Stimulated activated CD4-positive, alpha-beta T cell treated with anti-CD3 and anti-CD28 coated beads, Interleukin-12 subunit alpha, Interleukin-12 subunit beta, amount 100 ng/mL, for 24 hours (primary cell): Measurements from ENCODE around the gene ELAC1.
A peak's percentile ranks its signal among the peaks of the same experiment; 100 is the strongest.
"Not testable (repeated sequence)": the region's sequence is repeated elsewhere in the genome, so short reads cannot be mapped to it uniquely, and the experiment has no call there.

Experiments used
- DNase-seq, 2 experiments: peaks; one replicate each; pipeline ENCODE4 v3.0.0-alpha.2; 2020; ENCODE audit warnings: low read depth in 2 of 2

The ELAC1 gene, protein sequence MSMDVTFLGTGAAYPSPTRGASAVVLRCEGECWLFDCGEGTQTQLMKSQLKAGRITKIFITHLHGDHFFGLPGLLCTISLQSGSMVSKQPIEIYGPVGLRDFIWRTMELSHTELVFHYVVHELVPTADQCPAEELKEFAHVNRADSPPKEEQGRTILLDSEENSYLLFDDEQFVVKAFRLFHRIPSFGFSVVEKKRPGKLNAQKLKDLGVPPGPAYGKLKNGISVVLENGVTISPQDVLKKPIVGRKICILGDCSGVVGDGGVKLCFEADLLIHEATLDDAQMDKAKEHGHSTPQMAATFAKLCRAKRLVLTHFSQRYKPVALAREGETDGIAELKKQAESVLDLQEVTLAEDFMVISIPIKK

DNA sequence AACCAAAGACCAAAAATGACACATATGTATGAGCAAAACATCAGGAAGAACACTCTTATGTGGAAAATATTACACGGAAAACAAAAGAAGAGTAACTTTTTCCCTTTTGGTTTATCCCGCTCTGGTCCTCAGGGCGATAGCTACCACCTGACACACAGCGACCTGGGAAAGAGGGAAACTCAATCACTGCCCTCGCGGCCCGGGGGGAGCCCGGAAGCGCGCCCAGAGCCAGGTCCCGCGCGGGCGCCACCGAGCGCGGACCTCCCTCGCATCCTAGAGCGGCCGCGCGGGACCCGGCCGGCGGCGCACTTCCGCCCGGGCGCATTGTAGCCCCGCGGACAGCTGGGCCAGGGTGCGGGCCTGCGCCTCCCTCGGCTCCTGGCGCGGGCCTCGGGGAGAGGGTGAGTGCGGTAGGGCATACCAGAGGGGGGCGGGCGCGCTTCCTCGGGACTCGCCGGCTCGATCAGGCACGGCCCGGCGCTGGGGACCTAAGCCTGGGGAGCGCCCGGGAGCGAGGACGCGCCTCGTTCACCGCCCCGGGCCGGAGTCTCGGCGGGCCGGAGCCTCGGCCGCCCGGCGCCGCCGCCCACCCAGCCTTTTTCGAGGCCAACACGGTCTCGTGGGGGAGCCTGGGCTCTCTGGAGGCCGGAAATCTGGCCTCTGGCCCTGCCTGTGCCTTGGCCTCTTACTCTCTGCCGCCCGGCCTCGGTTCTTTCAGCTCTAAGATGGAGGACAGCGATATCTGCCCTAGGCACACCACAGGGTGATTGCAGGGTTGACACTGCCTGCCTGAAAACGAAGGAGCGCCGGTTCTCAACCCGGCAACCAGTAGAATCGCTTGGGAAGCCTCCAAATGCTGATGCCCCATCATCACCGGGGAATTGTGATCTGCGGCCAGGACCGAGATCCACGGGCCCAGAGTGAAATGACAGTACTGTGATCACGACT is at the start of gene ELAC1:
Gene ELAC1 (plus strand): TSS at position 327 of the 948 bp plus-strand sequence. CDS start 6,365 bp downstream, outside the sequence.
- DNase-seq: peak; percentile 31 to 42

DNA sequence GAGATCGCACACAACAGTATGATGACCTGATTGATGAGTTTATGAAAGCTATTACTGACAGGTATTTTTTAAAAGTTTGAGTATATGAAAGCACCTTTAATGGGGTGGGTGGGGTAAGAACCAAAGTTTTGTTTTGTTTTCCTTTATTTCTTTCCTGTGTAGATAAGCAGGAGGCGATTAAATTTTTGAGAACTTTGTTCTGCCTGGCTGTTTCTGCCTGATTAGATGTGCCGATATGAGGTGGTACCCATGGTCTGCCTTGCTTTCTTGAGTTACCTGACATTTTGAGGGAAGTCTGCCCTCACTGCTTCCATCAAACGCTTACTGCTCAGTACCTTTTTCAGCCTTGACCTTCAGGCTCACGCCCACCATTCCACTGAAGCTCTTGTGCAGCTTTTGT is 49.7 kb upstream of the ELAC1 start:
- no peak for DNase-seq

DNA sequence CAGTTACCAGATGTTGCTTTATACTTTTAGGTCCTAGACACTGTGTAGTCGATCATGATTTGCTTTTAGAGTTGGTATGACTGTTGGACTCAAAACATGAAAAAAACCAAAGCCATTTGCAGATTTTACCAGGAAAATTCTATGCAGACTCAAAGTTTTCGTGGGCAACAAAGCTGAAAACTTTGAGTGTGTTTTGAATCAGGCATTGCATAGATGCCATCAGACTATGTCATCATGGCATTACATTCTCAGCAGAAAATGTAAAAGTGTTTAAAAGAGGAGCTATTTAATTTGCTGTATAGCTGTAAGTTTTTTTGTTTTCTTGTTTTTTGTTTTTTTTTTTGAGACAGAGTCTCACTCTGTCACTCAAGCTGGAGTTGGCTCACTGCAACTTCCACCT is 43.5 kb upstream of the ELAC1 start:
- DNase-seq: no peak

DNA sequence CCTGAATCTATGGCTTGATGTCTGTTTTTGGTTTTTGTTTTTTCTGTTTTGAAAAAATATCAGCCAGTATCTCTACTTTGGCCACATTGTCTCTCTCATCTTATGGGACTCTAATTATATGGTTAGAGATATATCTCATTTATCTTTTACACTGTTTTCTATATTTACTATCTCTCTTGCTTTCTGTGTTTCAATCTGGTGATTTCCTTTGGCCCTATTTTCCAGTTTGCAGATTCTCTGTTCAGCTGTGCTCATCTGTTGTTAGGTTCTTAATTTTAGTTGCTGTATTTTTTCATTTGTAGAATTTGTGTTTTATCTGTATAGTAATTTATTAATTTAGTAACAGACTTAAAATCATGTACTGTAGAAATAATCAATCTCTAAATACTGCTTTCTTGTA is 41.3 kb upstream of the ELAC1 start:
- DNase-seq: no peak

DNA sequence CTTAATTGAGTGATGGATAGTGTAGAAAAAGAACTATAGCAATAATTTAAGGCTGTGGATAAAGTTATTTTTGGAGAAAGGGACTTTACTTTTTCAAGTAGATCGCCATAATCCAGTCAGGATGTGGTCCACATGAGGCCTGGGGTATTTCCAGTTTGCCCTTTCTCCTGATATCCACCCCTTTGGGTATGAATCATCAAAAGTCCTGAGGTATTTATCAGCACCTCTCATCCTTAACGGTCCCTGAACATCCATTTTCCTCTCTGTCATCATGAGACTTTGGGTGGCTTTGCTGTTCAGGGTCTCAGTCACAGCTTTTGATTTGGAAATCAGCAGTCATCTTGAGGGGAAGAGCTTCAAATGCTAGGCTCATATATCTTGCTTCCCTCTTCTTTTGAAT is 39.3 kb upstream of the ELAC1 start:
- no peak for DNase-seq

DNA sequence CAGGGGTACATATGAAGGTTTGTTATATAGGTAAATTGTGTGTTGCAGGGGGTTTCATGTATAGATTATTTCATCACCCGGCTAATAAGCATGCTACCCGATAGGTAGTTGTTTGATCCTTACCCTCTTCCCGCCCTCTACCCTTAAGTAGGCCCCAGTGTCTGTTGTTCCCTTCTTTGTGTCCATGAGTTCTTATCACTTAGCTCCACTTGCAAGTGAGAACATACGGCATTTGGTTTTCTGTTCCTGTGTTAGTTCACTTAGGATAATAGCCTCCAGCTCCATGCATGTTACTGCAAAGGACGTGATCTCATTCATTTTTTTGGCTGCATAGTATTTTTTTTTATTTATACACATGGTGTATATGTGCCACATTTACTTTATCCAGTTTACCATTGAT is 34.2 kb upstream of the ELAC1 start:
- DNase-seq: no peak

DNA sequence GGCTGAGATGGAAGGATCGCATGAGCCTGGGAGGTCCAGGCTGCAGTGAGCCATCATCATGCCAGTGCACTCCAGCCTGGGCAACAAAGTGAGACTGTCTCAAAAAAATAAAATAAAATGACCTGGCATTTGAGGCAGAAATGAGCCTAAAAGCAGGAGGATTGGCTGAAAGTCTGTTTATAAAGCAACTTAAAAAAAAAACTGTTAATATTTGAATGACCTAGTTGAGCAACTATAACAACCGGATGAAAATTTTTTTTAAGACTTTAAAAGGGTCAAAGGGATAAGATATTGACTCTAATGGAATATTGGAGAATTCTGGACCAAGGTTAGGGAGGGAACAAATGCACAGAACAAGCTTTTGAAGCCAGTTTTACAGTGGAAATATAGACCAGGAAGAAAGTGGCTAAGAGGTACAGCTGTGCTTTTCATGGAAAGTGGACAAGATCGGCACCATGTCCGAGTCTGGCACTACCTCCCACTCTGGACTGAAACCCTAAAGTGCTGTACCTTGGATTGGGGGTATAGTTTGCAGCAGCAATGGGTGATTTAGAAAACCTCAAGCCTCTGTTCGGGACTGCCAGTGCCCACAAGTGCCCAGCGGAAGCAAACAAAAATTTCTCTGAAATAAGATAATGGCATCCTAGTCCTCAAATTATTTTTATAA is 33.2 kb upstream of the ELAC1 start:
- DNase-seq: no peak

DNA sequence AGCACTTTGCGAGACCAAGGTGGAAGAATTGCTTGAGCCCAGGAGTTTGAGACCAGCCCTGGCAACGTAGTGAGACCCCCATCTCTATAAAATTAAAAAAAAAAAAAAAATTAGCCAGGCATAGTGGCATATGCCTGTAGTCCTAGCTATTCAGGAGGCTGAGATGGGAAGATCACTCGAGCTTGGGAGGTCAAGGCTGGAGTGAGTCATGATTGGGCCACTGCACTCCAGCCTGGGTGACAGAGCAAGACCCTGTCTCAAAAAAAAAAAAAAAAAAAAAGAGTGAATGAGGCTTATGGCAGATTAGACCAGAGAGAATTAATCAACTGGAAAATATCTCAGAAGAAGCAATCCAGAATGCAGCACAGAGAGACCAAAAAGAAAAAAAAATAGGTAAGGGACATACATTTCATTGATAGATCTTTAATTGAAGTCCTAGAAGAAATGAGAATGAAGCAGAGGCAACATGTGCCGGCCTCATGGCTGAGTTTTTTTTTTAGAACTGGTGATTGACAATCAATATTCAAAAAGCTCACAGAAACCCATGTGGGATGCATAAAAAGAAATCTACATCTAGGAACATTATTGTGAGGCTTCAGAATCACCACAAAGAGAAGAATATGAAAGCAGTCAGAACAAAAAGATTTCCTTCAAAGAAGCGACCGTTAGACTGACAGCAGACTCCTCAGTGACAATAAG is 32.2 kb upstream of the ELAC1 start:
- DNase-seq: no peak

DNA sequence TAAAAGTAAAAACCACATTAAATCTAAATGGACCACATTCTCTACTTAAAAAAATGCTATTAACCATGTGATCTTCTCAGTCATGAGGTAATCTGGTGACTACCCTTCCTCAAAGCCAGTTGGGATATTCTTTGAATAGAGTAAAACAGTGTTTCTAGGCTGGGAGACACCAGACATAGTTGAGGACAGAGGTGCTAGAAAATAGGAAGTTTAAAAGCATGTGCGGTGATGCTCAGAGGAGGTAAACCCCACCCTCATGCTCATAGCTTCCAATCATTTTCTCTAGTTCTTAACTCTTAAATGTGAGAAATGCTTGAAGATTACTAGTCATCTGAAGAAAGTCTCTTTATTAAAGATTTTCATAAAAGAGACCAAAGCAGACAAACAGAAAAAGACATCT is 30.7 kb upstream of the ELAC1 start:
- DNase-seq: no peak

DNA sequence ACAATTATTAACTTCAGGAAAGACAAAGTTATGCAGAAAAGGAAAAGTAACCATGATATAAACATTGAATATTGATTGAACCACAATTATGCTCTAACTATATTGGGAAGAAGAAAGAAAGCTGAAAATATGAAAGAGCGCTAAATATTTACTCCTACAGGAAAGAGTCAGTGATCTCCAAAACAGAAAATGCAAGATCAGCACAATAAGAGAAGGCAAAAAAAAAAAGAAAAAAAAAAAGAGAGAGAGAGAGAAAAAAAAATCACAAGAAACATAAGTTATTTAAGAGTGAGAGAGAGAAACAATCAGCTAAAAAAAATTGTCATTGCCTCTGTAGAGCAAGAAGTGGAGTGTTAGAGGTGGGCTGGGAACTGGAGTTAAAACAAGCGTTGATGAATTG is 28.9 kb upstream of the ELAC1 start:
- no peak for DNase-seq

DNA sequence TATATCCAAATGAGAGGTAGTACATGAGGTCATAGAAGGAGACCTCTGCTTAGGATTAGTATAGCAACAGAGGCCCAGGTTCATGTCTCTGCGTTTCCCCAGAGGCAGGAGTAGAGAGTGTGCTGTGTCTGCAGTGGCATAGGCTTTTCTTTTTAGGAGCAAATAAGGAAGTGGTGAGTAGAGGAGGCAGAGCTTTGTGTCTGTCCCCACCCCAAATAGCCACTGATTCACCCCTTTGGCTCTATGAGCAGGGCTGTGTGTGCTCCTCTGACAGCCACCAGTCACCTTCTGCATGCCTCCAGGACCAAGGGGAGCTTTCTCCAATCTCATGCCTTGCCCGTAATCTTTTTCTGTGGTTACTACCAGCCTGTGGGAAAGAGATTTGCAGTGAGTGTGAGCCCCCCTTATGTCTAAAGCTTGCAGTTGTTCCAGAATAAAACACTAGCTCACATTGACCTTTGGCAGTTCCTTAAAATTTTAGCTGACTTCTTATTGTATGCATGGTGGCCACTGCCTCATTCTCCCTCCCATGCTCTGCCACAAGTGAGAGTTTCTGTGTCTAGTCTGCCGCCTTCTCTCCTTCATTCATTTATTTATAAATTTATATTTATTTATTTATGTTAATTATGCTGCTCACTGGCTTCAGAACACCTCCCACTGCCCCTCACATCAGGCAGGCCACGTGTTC is 23.5 kb upstream of the ELAC1 start:
- no peak for DNase-seq

DNA sequence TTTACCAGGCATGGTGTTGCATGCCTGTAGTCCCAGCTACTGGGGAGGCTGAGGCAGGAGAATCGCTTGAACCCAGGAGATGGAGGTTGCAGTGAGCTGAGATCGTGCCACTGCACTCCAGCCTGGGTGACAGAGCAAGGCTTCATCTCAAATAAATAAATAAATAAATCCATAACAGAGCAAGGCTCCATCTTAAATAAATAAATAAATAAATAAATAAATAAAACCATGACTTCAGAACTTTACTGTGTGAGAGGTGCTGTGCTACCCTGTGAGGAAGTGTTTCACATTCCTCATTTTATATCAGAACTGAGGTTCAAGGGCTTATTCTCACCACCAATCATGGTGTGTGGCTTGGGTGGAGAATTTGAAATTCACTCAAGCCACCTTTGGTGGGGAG is 21.9 kb upstream of the ELAC1 start:
- DNase-seq: not testable (repeated sequence)

DNA sequence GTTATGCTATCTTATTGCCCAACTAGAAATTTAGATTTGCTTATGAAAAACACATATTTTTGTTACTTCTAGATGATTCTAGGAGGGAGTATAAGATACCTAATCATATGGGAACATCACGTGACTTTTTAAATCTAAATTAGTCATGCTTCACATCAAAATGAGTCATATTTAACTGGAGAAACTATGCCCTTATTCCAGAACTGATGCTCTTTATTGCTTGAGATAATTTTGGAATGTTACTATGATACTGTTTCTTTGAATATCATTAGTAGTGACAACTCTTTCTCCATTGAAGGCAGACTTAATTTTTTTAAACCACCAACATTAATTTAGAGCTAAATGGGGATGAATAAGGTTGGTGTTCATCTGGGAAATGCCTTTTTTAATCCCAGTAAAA is 19.9 kb upstream of the ELAC1 start:
- DNase-seq: no peak

DNA sequence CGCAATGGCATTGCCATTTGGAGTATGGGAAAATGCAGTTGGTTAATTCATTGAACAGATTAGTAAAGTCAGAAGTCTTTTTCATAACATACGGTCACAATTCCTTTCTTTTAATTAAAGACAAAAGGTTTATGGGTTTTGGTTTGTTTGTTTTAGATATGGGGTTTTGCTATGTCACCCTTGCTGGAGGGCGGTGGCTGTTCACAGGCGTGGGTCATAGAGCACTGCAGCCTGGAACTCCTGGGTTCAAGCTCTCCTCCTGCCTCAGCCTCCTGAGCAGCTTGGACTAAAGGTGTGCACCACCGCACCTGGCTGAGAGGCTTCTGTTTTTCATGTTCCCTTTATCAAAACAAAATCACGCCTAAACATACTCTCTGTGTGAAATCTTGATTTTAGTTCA is 18.7 kb upstream of the ELAC1 start:
- DNase-seq: no peak

DNA sequence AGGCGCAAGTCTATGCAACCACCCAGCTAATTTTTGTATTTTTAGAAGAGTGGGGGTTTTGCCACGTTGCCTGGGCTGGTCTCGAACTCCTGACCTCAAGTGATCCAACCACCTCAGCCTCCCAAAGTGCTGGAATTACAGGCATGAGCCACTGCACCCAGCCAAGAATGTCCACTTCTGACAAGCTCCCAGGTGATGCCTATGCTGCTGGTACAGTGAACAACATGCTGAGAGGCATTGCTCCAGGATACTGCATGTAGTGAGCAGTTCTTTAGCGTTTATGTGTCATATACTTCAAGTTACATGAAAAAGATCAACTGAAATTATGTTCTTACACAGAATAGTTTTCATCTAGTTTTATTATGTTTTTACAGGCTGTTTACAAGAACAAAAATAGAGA is 17.2 kb upstream of the ELAC1 start:
- no peak for DNase-seq

DNA sequence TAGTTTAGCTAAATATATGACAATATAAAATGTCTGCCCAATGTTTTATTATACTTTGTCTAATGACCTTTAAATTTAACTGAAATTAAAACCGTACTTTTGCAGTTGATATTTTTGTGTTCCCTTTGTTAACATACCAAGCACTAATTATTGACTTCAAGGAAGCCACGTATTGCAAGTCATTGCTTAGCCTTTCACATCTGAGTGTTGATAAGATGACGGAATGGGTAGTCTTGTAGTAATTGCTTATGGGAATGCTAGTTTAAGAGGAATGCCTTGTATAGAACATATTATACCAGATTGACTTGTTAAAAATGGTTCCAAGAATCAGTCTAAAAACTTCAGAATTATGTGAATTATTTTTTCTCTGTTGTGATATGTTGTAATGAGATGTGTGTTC is 14.0 kb upstream of the ELAC1 start:
- no peak for DNase-seq

DNA sequence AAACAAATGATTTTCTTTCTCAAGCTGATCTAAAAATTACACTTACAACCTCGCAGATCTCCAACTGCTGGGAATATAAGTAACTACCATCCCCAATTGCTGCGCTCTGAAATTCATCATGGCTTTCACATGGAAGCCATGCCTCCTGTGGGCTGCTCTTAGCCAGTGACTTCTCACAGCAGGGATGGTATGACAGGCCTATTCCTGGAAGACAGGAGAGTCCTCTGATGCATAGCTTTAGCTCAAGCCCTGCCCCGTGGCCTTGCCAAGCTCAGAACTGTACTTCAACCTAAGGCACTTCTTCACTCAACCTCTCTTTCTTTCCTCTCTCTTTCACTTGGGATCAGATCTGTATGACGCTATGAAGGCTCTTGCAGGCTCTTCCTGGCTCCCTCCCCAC is 12.6 kb upstream of the ELAC1 start:
- no peak for DNase-seq

DNA sequence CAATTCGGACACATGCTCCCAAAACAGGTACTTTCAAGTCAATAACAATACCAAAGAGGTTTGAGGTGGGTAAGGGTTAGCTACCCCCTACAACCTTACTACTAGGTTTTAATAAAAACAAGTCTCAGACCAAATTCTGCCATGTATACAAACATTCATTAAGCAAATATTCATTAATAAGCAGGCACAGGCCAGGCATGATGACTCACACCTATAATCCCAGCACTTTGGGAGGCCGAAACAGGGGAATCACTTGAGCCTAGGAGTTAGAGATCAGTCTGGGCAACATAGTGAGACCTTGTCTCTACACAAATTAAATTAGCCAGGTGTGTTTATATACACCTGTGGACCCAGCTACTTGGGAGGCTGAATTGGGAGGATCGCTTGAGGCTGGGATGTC is 11.7 kb upstream of the ELAC1 start:
- DNase-seq: no peak

DNA sequence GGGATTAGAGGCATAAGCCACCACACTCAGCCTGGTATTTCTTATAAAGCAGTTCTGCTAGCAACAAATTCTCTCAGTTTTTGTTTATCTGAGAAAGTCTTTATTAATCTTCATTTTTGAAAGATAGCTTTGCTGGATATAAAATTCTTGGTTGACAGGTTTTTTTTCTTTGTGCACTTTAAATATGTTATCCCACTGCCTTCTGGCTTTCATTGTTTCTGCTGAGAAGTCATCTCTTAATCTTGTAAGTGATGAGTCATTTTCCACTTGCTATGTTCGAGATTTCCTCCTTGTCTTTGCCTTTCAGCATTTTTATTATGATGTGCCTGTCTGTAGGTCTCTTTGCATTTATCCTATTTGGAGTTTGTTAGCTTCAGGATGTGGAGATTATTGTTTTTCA is 5.9 kb upstream of the ELAC1 start:
- no peak for DNase-seq

DNA sequence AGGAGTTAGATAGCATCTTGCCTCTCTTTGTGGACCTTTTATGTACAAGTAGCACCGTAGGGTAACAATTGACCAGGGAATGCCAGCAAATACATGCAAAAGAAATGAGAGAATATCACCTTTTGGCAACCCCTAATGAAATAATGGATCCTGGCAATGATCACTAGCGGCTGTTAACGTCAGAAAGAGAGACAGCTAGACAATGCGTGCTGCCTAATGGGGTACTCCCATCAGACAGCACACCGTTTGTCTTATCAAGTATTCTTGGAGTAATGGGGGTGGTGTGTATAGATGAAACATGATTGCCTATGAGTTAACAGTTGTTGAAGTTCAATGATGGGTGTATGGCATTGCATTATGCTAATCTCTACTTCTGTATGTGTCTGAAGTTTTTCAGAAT is 1.6 kb downstream of the ELAC1 start:
- DNase-seq: no peak

DNA sequence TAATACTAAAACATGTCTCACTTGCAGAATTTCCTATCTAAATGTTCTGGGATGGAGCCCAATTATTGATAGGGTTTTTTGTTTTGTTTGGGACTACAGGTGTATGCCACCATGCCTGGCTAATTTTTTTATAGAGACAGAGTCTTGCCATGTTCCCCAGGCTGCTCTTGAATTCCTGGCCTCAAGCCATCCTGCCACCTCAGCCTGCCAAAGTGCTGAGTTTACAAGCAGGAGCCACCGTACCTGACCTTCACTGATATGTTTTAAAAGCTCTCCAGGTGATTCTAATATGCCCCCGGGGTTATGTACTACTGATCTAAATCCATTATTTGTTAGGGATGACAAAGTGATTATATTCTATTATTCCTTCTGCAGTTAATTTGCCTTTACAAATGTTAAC is 2.2 kb downstream of the ELAC1 start:
- DNase-seq: no peak
